Measurements from ENCODE around the gene SLC14A1.

- TF ChIP-seq, protein P1, sequence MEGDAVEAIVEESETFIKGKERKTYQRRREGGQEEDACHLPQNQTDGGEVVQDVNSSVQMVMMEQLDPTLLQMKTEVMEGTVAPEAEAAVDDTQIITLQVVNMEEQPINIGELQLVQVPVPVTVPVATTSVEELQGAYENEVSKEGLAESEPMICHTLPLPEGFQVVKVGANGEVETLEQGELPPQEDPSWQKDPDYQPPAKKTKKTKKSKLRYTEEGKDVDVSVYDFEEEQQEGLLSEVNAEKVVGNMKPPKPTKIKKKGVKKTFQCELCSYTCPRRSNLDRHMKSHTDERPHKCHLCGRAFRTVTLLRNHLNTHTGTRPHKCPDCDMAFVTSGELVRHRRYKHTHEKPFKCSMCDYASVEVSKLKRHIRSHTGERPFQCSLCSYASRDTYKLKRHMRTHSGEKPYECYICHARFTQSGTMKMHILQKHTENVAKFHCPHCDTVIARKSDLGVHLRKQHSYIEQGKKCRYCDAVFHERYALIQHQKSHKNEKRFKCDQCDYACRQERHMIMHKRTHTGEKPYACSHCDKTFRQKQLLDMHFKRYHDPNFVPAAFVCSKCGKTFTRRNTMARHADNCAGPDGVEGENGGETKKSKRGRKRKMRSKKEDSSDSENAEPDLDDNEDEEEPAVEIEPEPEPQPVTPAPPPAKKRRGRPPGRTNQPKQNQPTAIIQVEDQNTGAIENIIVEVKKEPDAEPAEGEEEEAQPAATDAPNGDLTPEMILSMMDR (conservative IDR thresholded peaks at IDR 0.05; ENCODE audit: low read length), result no peak
- no peak for TF ChIP-seq EZH2phosphoT487 (IDR thresholded peaks at IDR 0.05; ENCODE audit: borderline replicate concordance)
Observed at GRCh38 chr18:45749918-45750689, 26.1 kb downstream of the SLC14A1 start.

All from Loucy (cell line).